Loucy (cell line): Measurements from ENCODE around the gene CYP24A1.

Experiments
- H2AFZ ChIP-seq: fragments of 200-600 bp; sonication (generic); 2 replicates; pipeline ENCODE4 v1.6.0; 2016; ENCODE audit warnings: antibody characterized with exemption, mild to moderate bottlenecking, low read length, moderate library complexity
- H3F3A ChIP-seq: fragments of 200-600 bp; 2 replicates; pipeline ENCODE4 v1.6.0; 2016; ENCODE audit warnings: antibody characterized with exemption, low read depth, mild to moderate bottlenecking
- H3K27me3 ChIP-seq: fragments of 200-600 bp; sonication (generic); 2 replicates; pipeline ENCODE4 v1.6.1; 2014; ENCODE audit warnings: low read length, mild to moderate bottlenecking; ENCODE audit not compliant: insufficient read depth, poor library complexity, severe bottlenecking
- H3K36me3 ChIP-seq: fragments of 200-600 bp; sonication (generic); 2 replicates; pipeline ENCODE4 v1.6.1; 2016; ENCODE audit warnings: low read length; ENCODE audit not compliant: insufficient read depth
- H3K4me1 ChIP-seq: fragments of 200-600 bp; sonication (generic); 2 replicates; pipeline ENCODE4 v1.5.1; 2014; ENCODE audit warnings: low read length, mild to moderate bottlenecking; ENCODE audit not compliant: insufficient read depth, poor library complexity, severe bottlenecking
- H3K4me2 ChIP-seq: fragments of 200-600 bp; sonication (generic); 2 replicates; pipeline ENCODE4 v1.6.0; 2014; ENCODE audit warnings: antibody characterized with exemption, low read length, low read depth, mild to moderate bottlenecking; ENCODE audit not compliant: poor library complexity, severe bottlenecking
- H3K4me3 ChIP-seq: fragments of 200-600 bp; sonication (generic); 2 replicates; pipeline ENCODE4 v1.5.1; 2014; ENCODE audit warnings: low read length, mild to moderate bottlenecking, mixed read lengths; ENCODE audit not compliant: poor library complexity, severe bottlenecking
- H3K79me2 ChIP-seq: fragments of 200-600 bp; sonication (generic); 2 replicates; pipeline ENCODE4 v1.6.1; 2014; ENCODE audit warnings: low read length; ENCODE audit not compliant: insufficient read depth
- H3K9ac ChIP-seq: fragments of 200-600 bp; sonication (generic); 2 replicates; pipeline ENCODE4 v1.6.0; 2014; ENCODE audit warnings: mild to moderate bottlenecking, low read depth, low read length, moderate library complexity; ENCODE audit not compliant: poor library complexity, severe bottlenecking
- H3K9me2 ChIP-seq: fragments of 200-600 bp; sonication (generic); replicated peaks from 2 replicates; pipeline ENCODE4 v1.6.1; 2016; ENCODE audit warnings: low read depth, low read length, mixed read lengths
- H3K9me3 ChIP-seq: fragments of 200-600 bp; sonication (generic); 2 replicates; pipeline ENCODE4 v1.6.1; 2014; ENCODE audit warnings: mild to moderate bottlenecking, antibody characterized with exemption, low read length, low read depth; ENCODE audit not compliant: insufficient read depth
- H4K20me1 ChIP-seq: fragments of 200-600 bp; sonication (generic); 2 replicates; pipeline ENCODE4 v1.6.0; 2014; ENCODE audit warnings: antibody characterized with exemption, low read length, mild to moderate bottlenecking; ENCODE audit not compliant: insufficient read depth, poor library complexity, severe bottlenecking
- CTCF ChIP-seq: fragments of 200-600 bp; sonication (generic); conservative IDR thresholded peaks from 2 replicates; pipeline ENCODE4 v1.5.1; 2014; ENCODE audit warnings: mild to moderate bottlenecking, antibody characterized with exemption, low read length
- EZH2phosphoT487 ChIP-seq: fragments of 200-600 bp; IDR thresholded peaks from 2 replicates; pipeline ENCODE4 v1.6.1; 2018; ENCODE audit warnings: antibody characterized with exemption, mild to moderate bottlenecking, moderate library complexity, borderline replicate concordance

CYP24A1 gene

GRCh38 chr20:54112221-54112884 lies 61.4 kb downstream of the CYP24A1 start:
- H3K27me3 ChIP-seq: no peaks in the 10 kb centered on the region
- no peaks in the 10 kb centered on the region for H3K4me1 ChIP-seq
- H3K79me2 ChIP-seq: no peaks in the 10 kb centered on the region
- no peak overlapping the region for H2AFZ ChIP-seq
- no peaks in the 10 kb centered on the region for H3K9me2 ChIP-seq
- H3K36me3 ChIP-seq: no peaks in the 10 kb centered on the region
- H4K20me1 ChIP-seq: no peaks in the 10 kb centered on the region
- H3K4me2 ChIP-seq: no peak overlapping the region
- TF ChIP-seq CTCF (no peak), EZH2phosphoT487 (no peak)
- no peaks in the 10 kb centered on the region for H3F3A ChIP-seq
- no peaks in the 10 kb centered on the region for H3K9me3 ChIP-seq
- no peak overlapping the region for H3K4me3 ChIP-seq
- no peak overlapping the region for H3K9ac ChIP-seq

GRCh38 chr20:54111460-54111859 lies 62.3 kb downstream of the CYP24A1 start:
- no peak overlapping the region for H3K4me3 ChIP-seq
- H2AFZ ChIP-seq: no peak overlapping the region
- H3F3A ChIP-seq: no peaks in the 10 kb centered on the region

GRCh38 chr20:54110457-54110856 lies 63.3 kb downstream of the CYP24A1 start:
- Histone ChIP-seq H3K27me3 (no peaks in the 10 kb centered on the region), H3K9me2 (no peaks in the 10 kb centered on the region), H2AFZ (no peak overlapping the region), H3K36me3 (no peaks in the 10 kb centered on the region), H3K9me3 (no peaks in the 10 kb centered on the region), H4K20me1 (no peaks in the 10 kb centered on the region), H3K4me1 (no peaks in the 10 kb centered on the region), H3K4me2 (no peak overlapping the region), H3K4me3 (no peak overlapping the region), H3F3A (no peaks in the 10 kb centered on the region), H3K9ac (no peak overlapping the region), H3K79me2 (no peaks in the 10 kb centered on the region)
- TF ChIP-seq EZH2phosphoT487 (no peak), CTCF (no peak)

More at GRCh38 chr20:54111460-54111859, 62.3 kb downstream of the CYP24A1 start:
- Histone ChIP-seq H4K20me1 (no peaks in the 10 kb centered on the region), H3K9me2 (no peaks in the 10 kb centered on the region), H3K4me1 (no peaks in the 10 kb centered on the region), H3K27me3 (no peaks in the 10 kb centered on the region), H3K36me3 (no peaks in the 10 kb centered on the region), H3K4me2 (no peak overlapping the region), H3K9me3 (no peaks in the 10 kb centered on the region), H3K79me2 (no peaks in the 10 kb centered on the region), H3K9ac (no peak overlapping the region)
- TF ChIP-seq CTCF (no peak), EZH2phosphoT487 (no peak)
